Hepatocyte (in vitro differentiated cells): ENCODE results near the gene EXOC6B. TPM values are rescaled to one million over a fixed set of nuclear protein-coding genes. Genes with fewer than 3 reads are reported as not detected.

Source experiments
- DNase-seq: peaks from one replicate; pipeline ENCODE4 v3.0.0-alpha.2; 2016; ENCODE audit warnings: low spot score
- H2AFZ ChIP-seq: fragments of 200-600 bp; sonication (generic); 2 replicates; pipeline ENCODE4 v1.6.0; 2016; ENCODE audit warnings: antibody characterized with exemption, mild to moderate bottlenecking
- H3K27ac ChIP-seq: fragments of 200-600 bp; sonication (generic); 2 replicates; pipeline ENCODE4 v1.5.1; 2016; ENCODE audit warnings: mild to moderate bottlenecking
- H3K27me3 ChIP-seq: fragments of 200-600 bp; sonication (generic); 2 replicates; pipeline ENCODE4 v1.6.1; 2016
- H3K36me3 ChIP-seq: fragments of 200-600 bp; sonication (generic); replicated peaks from 2 replicates; pipeline ENCODE4 v1.5.1; 2016; ENCODE audit warnings: low read depth; ENCODE audit not compliant: insufficient read depth
- H3K4me1 ChIP-seq: fragments of 200-600 bp; sonication (generic); 2 replicates; pipeline ENCODE4 v1.5.1; 2016; ENCODE audit warnings: mild to moderate bottlenecking, moderate library complexity; ENCODE audit not compliant: insufficient read depth
- H3K4me2 ChIP-seq: fragments of 200-600 bp; sonication (generic); 2 replicates; pipeline ENCODE4 v1.6.0; 2016
- H3K4me3 ChIP-seq: fragments of 200-600 bp; sonication (generic); 2 replicates; pipeline ENCODE4 v1.5.1; 2016; ENCODE audit warnings: mild to moderate bottlenecking
- H3K79me2 ChIP-seq: fragments of 200-600 bp; sonication (generic); 2 replicates; pipeline ENCODE4 v1.6.0; 2017; ENCODE audit warnings: mild to moderate bottlenecking
- H3K9me2 ChIP-seq: fragments of 200-600 bp; sonication (generic); replicated peaks from 2 replicates; pipeline ENCODE4 v1.6.0; 2017; ENCODE audit warnings: mild to moderate bottlenecking; ENCODE audit not compliant: insufficient read depth
- H3K9me3 ChIP-seq: fragments of 200-600 bp; sonication (generic); 2 replicates; pipeline ENCODE4 v1.5.1; 2016; ENCODE audit warnings: low read depth, mild to moderate bottlenecking
- H4K20me1 ChIP-seq: fragments of 200-600 bp; sonication (generic); 2 replicates; pipeline ENCODE4 v1.6.0; 2016; ENCODE audit warnings: mild to moderate bottlenecking; ENCODE audit not compliant: insufficient read depth, poor library complexity, severe bottlenecking
- EZH2 ChIP-seq: fragments of 200-600 bp; sonication (generic); IDR thresholded peaks from 2 replicates; pipeline ENCODE4 v1.6.1; 2016; ENCODE audit warnings: antibody characterized with exemption, mild to moderate bottlenecking, borderline replicate concordance
- EZH2phosphoT487 ChIP-seq: fragments of 200-600 bp; sonication (generic); IDR thresholded peaks from one replicate; pipeline ENCODE4 v1.6.1; 2018; ENCODE audit warnings: antibody characterized with exemption, mild to moderate bottlenecking, low read depth, moderate library complexity; ENCODE audit not compliant: unreplicated experiment, severe bottlenecking
- WGBS: methylation state at CpG from one replicate; pipeline ENCODE4 v1.1.6; 2016; ENCODE audit warnings: low lambda C conversion rate; ENCODE audit errors: missing lambda C conversion rate; 5-methylcytosine and 5-hydroxymethylcytosine counted together
- polyA plus RNA-seq: library from polyadenylated mRNA; unstranded; fragments of >200 nt; fragmentation: Nextera tagmentation; extraction: Ambion mirVana; gene quantifications from 2 replicates; pipeline ENCODE4 v1.2.1, GENCODE V29; 2016
- total RNA-seq: library from RNA; depleted of rRNA; stranded (reverse); fragments of >200 nt; gene quantifications from 2 replicates; pipeline ENCODE4 v1.2.3, GENCODE V29; 2014
- TF ChIP-seq, protein P1 (sequence below): fragments of 200-600 bp; sonication (generic); IDR thresholded peaks from 2 replicates; pipeline ENCODE4 v1.5.1; 2016; ENCODE audit warnings: antibody characterized with exemption, mild to moderate bottlenecking; ENCODE audit not compliant: poor library complexity

The EXOC6B gene
- total and polyA plus RNA-seq, 2 experiments from 2014 or later, result 11.8 to 36.2 TPM

DNA sequence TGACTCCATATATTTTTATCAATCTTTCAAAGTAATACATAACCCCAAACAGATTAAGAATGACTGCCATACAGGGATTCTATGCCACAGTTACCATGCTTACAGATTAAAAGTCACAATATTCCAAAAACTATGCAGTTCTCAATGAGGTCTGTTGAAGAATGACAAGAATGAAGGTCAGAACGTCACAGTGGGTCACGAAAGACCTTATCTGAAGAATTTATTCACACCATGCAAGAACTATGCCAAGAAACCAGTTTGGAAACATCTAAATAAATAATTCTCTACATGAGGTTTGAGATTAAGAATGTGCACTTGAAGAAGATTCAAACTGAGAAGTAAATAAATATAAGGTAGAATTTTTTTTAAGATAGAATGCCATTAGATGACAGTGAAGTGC, 253.3 kb downstream of the EXOC6B start:
- TF ChIP-seq, protein P1, sequence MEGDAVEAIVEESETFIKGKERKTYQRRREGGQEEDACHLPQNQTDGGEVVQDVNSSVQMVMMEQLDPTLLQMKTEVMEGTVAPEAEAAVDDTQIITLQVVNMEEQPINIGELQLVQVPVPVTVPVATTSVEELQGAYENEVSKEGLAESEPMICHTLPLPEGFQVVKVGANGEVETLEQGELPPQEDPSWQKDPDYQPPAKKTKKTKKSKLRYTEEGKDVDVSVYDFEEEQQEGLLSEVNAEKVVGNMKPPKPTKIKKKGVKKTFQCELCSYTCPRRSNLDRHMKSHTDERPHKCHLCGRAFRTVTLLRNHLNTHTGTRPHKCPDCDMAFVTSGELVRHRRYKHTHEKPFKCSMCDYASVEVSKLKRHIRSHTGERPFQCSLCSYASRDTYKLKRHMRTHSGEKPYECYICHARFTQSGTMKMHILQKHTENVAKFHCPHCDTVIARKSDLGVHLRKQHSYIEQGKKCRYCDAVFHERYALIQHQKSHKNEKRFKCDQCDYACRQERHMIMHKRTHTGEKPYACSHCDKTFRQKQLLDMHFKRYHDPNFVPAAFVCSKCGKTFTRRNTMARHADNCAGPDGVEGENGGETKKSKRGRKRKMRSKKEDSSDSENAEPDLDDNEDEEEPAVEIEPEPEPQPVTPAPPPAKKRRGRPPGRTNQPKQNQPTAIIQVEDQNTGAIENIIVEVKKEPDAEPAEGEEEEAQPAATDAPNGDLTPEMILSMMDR, result no peak
- TF ChIP-seq EZH2 (no peak), EZH2phosphoT487 (no peak)
- no peaks in the 10 kb centered on the region for H3K27me3 ChIP-seq
- H3K27ac ChIP-seq, result no peak overlapping the region
- no peaks in the 10 kb centered on the region for H3K36me3 ChIP-seq
- H2AFZ ChIP-seq, result no peak overlapping the region
- no peaks in the 10 kb centered on the region for H3K4me1 ChIP-seq
- H4K20me1 ChIP-seq, result no peaks in the 10 kb centered on the region
- H3K79me2 ChIP-seq, result no peaks in the 10 kb centered on the region
- DNase-seq, result no peak
- WGBS, result 80% methylated on average over 2 of the region's 2 CpGs
- no peak overlapping the region for H3K4me2 ChIP-seq
- H3K9me3 ChIP-seq, result no peaks in the 10 kb centered on the region
- H3K9me2 ChIP-seq, result no peaks in the 10 kb centered on the region
- no peak overlapping the region for H3K4me3 ChIP-seq

DNA sequence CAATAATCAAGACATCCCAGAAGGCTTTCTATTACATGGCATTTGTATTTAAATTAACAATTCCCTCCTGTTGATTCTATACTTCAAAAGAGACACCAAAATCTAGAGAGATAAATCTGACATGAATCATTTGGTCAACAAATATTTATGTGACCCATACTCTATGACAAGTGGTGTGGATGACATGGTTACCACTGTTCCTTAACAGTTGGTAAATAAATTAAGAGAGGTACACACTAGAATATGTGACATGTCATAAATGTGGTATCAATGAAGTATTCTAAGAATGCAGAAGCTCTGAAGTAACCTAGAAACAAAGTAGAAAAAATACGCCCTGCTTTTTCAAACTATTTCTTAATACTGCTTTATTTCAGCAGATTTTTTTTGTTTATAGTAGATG, 255.4 kb downstream of the EXOC6B start:
- Histone ChIP-seq H3K36me3 (no peaks in the 10 kb centered on the region), H3K4me2 (no peak overlapping the region), H4K20me1 (no peaks in the 10 kb centered on the region), H3K9me2 (no peaks in the 10 kb centered on the region), H3K4me3 (no peak overlapping the region), H3K4me1 (no peaks in the 10 kb centered on the region), H3K27ac (no peak overlapping the region), H3K9me3 (no peaks in the 10 kb centered on the region), H3K27me3 (no peaks in the 10 kb centered on the region), H2AFZ (no peak overlapping the region), H3K79me2 (no peaks in the 10 kb centered on the region)
- TF ChIP-seq EZH2, result no peak
- TF ChIP-seq EZH2phosphoT487, result no peak
- TF ChIP-seq, protein P1, result no peak
- DNase-seq, result no peak
- WGBS, result 82% methylated on average over 1 of the region's 1 CpG

DNA sequence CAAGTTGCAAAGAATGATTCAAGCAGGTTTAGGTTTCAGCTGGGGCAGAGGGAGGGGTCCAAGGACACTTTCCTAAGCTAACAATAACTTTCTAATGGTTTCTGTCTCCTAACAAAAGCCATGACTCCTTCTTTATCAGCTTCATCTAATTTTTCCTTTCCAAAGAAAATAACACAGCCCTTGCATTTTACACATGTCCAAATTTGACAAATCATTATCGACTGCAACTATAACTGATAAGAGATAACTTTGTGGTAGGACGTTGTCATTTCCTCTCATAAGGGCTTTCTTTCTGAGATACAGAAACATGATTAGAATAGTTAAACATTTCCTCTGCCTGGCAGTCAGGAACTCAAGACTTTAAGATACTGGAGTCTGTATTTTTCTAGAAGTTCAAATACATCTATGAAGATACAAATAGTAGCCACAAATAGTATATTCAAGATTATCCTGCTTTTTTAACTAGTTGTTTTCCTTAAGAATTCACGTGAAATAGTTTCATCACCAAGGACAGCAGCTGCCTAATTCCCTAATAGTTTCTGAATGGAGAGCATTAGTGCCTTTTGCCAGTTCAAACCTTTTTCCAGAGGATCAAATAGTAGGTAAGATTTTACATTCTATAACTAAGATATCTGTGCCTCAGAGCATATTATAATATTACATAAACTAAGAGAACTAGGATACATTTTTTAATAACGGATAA, 263.2 kb downstream of the EXOC6B start:
- H3K9me3 ChIP-seq, result no peaks in the 10 kb centered on the region
- H3K27ac ChIP-seq, result peak overlapping the region; percentile 14
- no peaks in the 10 kb centered on the region for H3K79me2 ChIP-seq
- TF ChIP-seq EZH2phosphoT487, result no peak
- TF ChIP-seq, protein P1, result no peak
- TF ChIP-seq EZH2, result no peak
- no peaks in the 10 kb centered on the region for H3K36me3 ChIP-seq
- no peak overlapping the region for H3K4me3 ChIP-seq
- H2AFZ ChIP-seq, result no peak overlapping the region
- H4K20me1 ChIP-seq, result no peaks in the 10 kb centered on the region
- H3K4me1 ChIP-seq, result no peaks in the 10 kb centered on the region
- H3K4me2 ChIP-seq, result peak overlapping the region; percentile 44
- DNase-seq, result no peak
- H3K27me3 ChIP-seq, result no peaks in the 10 kb centered on the region
- no peaks in the 10 kb centered on the region for H3K9me2 ChIP-seq
- 30% methylated on average over 4 of the region's 4 CpGs for WGBS
